GM18861 (cell line): ENCODE data around the gene ATP1B1.

ENCODE experiments used
- ATAC-seq: cut with Tn5 transposase; IDR thresholded peaks from one replicate; pipeline ENCODE4 v1.9.1; 2021; ENCODE audit not compliant: unreplicated experiment

Gene ATP1B1

GRCh38 chr1:169092399-169092798 lies 14.1 kb upstream of the ATP1B1 start:
- no peak for ATAC-seq

- no peak for ATAC-seq
Observed at GRCh38 chr1:169094897-169095569, 11.5 kb upstream of the ATP1B1 start.

- ATAC-seq, result no peak
Observed at GRCh38 chr1:169098380-169098779, 8.1 kb upstream of the ATP1B1 start.

DNA sequence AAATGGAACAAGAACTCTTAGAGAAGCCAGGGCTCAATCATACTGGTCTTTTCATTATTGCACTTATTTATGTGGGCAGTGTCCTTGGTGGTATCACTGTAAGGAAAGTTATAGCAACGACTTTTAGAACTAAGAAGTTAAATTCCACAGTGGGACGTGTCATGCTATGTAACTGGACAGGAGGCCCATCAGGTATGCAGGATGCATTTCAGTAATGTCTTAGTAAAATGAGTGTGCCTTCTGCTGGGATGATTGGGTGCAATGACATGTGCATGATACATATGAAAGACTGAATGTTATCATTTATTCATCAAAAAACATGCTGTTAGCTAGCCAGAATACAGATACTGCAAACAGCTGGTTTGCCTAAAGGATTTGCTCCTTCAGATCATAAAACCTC lies 6.9 kb upstream of the ATP1B1 start:
- ATAC-seq, result no peak

DNA sequence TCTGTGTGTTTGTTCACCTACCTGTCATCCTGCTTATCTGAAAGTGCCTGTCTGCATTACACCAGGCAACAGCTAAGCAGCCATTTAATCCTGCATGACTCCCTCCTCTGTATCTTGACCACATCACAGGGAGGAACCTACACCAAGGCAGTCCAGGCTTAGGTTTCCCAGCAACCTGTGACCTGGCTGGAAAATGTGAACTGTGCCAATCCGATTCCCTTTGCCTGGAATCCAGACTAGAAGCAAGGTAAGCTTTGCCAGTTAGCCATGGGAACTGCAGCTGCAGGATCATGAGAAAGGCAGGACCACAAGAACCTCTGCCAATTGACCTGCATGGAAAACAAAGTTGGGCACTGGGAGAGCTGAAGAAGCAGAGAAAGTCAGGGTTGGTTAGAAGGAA lies 6.3 kb upstream of the ATP1B1 start:
- no peak for ATAC-seq

DNA sequence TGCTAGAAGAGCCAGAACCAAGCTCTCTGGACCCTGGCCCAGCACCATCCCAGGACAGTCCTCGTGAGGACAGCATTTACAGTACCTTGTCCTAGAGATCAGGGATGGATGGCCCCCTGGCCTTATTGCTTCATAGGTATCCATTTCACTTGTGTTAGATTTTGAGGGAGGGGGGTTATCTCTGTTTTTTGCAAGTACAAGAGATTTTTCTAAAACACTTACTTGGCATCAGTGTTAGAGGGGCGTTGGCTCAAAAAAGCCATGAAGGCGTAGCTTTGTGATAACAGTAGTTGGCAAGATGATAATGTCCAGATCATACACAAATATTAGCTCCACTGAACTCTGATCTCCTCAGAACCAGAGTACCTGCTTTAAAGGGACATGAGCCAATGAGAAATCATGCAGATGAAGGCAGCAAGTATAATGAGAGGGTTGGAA lies 5.8 kb upstream of the ATP1B1 start:
- ATAC-seq, result no peak

DNA sequence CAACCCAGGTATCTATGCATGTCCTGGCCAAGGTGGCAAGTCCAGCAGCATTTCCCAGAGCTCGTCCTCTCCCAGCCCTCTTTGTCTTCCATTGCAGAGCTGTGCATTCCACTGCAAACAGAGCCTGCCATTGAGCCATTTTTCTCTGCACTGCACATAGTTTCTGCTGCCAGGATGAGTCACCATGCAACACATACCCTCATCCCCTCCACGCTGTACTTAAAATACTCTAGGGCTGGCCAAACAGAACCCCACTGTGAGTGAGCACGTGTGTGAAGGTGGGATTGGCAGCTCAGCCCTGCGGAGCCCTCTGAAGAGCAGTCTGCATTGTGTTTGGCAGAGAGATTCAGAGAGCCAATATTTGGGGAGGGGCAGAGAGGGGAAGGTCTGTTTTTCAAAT lies 3.9 kb upstream of the ATP1B1 start:
- ATAC-seq, result no peak

DNA sequence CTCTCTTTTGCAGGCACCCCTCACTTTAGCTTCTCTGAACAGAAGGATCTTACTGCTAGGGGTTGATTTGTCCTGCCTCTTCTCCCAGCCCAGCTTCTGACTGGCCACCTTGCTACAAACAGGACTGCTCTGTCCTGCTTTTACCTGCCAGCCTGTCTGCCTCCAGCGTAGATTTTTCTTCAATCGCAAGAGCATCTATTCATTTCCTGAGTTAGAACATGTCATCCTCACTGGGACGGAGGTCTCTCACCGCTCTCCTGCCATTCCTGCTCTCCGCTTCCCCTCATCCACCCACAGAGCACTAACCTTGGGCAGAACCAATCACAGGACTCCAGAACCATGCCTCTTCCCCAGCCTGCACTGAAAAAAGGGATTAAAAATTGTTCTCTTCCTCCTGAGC lies 3.5 kb upstream of the ATP1B1 start:
- ATAC-seq, result no peak

GRCh38 chr1:169103480-169103893 lies 3.0 kb upstream of the ATP1B1 start:
- no peak for ATAC-seq

GRCh38 chr1:169105087-169105433 lies 1.4 kb upstream of the ATP1B1 start:
- ATAC-seq, result no peak

GRCh38 chr1:169105434-169106094 lies 926 bp upstream of the ATP1B1 start:
- ATAC-seq, result peak; percentile 10

GRCh38 chr1:169106921-169107602 lies 572 bp downstream of the ATP1B1 start:
- ATAC-seq, result no peak

DNA sequence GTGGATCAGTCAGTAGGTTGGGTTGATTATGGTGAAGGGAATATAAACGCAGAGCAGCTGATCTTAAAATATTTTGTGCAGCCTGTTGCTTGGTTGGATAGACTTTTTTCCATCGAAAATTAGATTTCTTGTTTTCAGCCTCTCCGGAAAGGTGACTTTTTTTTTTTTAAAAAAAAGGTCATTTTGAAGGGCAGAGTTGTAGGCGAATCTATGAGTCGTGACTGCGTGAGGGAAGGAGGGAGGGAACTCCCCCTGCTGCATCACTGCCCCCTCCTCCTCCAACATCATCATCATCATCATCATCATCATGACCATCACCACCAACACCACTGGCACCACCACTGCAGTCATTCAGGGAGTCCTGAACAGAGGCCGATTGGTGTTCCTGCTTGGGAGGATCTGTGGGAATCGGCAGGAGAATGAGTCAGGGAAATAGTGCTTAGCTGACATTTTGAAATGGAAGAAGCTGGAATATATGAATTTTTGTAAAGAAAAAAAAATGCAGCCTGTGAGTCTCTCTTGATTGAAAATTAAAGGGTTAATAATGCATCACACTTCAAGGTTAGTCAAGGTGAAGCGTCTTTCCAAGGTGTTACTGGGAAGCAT lies 1.2 kb downstream of the ATP1B1 start:
- ATAC-seq, result no peak

DNA sequence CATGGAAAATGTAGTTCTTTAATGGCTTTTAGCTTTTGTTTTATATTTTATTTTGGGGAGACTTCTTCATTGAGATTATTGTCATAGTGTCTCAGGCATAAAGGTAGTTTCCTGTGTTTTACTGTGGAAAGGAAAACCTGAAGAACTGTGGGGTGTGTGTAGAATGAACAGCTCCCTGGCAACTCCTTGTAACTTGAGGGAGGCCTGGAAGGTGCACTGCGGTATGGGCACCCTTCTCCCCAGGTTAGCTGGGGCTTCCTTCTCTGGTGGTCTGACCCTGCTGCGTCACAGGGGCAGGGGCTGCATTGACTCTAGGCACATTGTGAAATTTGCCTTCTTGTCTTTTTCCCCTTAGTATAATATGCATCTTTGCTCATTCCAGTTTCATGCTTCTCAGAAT lies 1.7 kb downstream of the ATP1B1 start:
- ATAC-seq, result no peak

DNA sequence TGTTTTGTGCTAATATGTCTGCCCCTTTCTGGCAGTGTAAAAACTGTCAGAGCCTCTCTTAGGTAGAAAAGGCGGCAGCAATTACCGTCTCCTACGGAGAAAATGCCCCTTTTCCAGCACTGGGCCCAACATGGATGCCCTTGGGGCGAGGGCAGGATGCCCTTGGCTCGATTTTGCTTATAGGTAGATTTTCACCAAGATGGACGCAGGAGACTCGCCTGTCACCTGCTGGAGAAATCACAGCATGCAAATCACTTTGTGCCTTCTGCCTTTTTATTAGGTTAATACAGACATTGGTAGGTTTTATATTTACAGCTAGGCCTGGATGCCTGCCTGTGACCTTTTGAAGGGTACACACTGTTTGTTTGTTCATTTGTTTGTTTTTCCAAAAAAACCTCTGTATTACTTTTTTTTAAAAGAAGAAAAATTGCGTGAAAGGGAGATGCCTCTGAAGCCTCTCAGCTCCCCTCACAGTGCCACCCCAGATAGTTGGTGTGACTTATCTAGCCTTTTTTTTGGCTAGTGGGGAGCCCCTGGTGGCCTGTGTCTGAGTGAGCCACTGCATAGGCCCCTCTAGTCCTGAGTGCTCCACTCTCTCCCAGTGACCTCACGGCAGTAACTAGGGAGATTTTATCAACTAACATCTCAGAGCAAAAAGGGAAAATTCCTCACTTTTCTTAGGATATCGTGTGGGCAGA lies 2.5 kb downstream of the ATP1B1 start:
- ATAC-seq, result no peak

DNA sequence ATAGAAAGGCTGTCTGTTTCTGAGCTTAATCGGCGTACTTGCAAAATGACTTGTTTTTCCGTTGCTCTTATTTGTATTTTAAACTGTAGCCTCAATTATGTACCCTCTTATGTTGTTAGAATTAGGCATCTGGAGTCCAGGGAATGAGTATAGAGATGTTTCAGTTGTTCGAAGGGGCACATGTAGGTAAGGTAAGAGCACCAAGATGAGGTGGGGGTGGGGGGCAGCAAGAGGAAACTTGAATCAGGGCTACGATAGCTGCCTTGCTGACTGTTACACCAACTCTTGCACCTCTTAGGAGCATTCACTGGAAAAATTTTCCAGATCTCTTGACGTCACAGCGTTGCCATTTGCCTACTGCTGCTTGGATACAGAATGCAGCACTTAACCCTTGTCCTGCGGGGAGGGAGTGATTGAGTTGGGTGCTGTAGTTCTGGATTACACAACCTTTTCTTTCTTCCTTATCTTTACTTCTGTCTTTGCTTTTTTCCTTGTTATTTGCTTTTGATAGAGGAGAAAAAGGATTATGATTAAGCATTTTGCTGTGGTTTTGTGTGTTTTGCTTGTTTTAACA lies 3.2 kb downstream of the ATP1B1 start:
- ATAC-seq, result no peak

GRCh38 chr1:169110236-169110635 lies 3.7 kb downstream of the ATP1B1 start:
- no peak for ATAC-seq

DNA sequence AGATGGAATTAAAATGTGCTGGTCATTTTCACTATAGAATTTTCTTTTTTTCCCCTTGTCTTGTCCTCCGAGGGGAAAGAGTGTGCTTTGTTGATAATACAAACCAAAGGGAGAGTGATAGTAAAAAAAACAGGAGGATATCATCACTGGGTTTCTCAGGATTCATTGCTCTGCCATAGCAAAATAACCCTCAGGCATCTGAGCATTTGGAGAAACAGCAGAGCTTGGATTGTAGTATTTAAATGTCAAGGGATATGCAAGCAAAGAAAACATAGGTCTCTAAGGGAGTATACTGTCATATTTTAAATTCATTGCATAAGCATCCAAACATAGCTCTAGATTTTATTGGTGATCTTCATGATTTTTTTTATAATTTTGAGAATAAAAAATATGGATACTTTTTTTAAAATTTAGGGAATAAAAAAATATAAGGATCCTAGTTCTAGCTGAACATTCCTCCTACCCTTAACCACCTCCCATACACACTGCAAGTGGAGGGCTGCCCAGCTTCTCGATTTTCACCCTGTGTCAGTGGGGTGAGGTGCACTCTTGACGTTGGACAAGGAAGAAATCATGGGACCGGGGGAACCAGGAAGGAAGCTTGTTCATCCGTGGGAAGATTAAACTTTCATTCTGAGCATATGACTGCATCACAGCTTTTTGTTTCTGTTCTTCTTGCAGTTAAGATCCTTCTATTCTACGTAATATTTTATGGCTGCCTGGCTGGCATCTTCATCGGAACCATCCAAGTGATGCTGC lies 4.4 kb downstream of the ATP1B1 start:
- no peak for ATAC-seq

GRCh38 chr1:169111472-169111871 lies 5.0 kb downstream of the ATP1B1 start:
- ATAC-seq, result no peak

DNA sequence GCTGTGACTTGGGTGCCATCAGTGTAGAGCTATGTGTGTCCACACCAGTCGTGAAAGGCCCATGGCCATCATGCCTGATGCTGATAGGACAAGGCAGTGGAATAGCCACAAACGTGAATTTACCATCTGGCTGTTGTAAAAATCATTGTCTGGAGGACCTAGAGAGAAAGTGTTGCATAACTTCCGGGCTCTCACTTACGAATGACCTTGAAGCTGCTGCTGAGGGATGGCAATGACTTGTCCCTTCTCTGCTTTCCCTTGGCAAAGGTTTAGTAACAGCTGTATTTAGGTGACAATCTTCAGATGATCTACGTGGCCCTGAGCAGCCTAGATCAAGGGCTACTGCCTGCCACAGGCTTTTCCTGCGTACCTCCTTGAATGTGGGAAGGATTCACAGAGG lies 5.8 kb downstream of the ATP1B1 start:
- no peak for ATAC-seq
